ENCODE measurements around the gene MTNR1B. TPM values are rescaled to one million over a fixed set of nuclear protein-coding genes. Genes with fewer than 3 reads are reported as not detected.

The MTNR1B gene
- total RNA-seq, 1 experiment from 2014 or later, result not detected

Other genes starting within 250 kb of the MTNR1B start
- gene SLC36A4, start 228.3 kb downstream of the MTNR1B start, total RNA-seq (2014; rRNA removed; shearing (Covaris generic)), result 6.3 and 6.9 TPM in 2 replicates